Measurements from ENCODE around the gene GPC5.

DNA sequence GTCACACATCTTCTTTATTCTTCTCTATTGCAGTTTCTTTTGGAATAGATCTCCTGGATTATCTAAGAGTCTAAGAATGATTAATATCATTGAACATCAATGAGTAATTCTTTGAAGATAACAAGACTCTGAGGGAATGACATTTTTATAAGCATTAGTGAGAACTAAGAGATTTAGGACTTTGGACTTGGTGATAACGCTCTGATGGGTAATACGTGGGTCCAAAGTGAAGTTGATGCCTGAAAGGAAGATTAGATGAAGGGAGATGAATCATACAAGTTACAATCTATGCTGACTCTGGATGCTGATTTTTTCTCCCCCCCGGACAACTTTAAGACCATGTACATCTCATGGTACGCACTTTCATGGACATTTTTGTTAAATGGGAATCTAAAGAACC lies 364.5 kb downstream of the GPC5 start:
- TF ChIP-seq, protein P1, sequence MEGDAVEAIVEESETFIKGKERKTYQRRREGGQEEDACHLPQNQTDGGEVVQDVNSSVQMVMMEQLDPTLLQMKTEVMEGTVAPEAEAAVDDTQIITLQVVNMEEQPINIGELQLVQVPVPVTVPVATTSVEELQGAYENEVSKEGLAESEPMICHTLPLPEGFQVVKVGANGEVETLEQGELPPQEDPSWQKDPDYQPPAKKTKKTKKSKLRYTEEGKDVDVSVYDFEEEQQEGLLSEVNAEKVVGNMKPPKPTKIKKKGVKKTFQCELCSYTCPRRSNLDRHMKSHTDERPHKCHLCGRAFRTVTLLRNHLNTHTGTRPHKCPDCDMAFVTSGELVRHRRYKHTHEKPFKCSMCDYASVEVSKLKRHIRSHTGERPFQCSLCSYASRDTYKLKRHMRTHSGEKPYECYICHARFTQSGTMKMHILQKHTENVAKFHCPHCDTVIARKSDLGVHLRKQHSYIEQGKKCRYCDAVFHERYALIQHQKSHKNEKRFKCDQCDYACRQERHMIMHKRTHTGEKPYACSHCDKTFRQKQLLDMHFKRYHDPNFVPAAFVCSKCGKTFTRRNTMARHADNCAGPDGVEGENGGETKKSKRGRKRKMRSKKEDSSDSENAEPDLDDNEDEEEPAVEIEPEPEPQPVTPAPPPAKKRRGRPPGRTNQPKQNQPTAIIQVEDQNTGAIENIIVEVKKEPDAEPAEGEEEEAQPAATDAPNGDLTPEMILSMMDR (IDR thresholded peaks at IDR 0.05) = no peak
- TF ChIP-seq POLR2A (IDR thresholded peaks at IDR 0.05) = no peak

All from testis (tissue), 2 donors.